Measurements from ENCODE around the gene C1orf35.
A peak's percentile ranks its signal among the peaks of the same experiment; 100 is the strongest.

Gene C1orf35

DNA sequence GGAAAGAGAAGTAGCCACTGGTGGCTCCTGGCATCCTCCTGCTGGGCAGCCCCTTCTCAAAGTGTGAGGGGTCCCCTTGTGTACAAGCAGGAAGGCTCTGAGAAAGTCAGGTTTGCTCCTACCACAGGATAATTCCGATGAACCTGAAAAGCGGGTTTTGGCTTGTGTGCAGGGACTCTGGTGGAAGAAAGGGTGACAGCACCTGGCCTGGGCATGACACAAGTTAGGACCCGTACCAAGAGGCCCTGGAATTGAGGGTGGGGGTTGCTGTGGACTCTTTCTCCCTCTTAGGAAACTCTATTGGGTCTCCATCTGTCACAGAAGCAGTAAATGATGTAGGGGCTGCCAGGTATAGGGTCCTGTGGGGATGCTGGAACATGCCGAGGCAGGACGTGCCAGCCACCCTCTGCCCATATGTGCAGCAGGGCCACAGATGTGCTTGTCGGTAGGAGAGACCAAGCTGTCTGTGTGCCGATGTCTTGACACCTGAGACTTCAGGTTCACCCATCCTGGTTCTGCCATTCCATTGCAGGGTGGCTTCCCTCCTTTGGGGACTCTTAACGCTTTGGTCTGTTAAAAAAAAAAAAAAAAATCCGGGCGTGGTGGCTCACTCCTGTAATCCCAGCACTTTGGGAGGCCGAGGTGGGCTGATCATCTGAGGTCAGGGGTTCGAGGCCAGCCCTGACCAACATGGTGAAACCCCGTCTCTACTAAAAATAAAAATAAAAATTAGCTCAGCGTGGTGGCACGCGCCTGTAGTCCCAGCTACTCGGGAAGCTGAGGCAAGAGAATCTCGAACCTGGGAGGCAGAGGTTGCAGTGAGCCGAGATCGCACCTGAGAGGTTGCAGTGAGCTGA is 9.8 kb downstream of the C1orf35 start:
- no peak for DNase-seq

DNA sequence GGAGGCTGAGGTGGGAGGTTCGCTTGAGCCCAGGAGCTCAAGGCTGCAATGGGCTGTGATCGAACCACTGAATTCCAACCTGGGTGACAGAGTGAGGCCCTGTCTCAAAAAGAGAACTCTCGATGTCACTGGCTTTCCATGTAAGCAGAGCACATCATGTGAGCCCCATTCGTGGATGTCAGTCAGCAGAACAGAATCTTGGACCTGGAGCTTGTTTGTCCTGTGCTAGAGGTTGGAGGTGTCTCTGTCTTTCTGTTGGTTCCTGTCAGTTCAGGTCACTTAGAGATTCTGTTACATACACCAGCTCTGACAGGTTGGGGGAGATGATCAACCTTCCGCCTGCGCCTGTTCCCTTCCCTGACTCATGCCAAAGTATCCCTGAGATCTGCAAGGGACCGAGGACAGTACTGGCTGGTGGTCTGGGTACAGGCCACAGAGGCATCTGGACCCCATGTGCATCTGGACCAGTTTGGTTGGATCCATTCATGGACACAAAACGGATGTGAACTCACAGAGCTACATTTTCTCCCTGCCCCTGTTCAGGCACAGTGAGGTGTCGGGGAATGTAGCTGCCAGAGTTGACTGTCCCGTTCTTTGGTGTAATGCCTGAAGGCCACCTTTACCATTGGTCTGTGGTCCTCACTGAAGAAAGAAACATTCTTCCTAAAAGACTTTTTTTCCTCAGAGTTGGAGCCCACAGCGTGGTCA is 10.6 kb downstream of the C1orf35 start:
- no peak for DNase-seq

DNA sequence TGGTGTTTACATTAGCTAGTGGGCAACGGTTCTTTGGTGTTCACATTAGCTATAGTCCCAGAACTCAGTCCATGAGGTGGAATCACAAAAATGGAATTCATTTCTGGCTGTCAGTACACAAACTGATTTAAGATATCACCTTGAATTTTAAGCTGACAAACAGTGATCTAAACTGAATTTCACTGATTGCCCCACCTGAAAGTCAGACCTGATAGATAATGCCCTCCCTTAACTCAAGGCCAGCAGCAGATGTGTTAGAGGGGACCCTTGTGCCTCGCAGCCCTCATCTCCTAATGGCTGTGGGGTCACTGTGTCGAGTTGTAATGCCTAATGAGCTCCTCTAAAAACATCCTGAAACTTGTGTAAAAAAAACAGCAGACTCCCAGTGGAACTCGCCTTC is 12.0 kb downstream of the C1orf35 start:
- DNase-seq = no peak

DNA sequence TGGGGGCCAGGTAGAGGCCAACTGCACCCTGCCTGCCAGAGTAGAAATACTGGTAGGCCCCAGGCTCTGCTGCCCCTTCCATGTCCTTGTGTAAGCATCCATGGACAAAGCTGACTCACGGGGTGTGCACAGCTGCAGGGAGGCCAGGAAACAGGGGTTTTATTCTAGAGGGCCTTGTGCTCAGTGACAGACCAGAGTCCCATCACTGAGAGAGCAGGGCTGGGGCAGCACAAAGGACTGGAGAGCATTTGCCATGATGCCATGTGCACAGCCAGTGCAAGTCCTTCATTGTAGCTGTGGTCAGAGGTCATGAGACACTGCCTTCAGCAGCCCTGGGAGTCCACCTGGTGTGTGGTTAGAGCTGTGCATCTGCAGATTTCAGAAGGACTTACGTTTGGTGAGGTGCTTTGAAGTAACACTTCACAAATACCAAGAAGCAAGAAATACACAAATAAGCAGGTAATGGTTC is 12.5 kb downstream of the C1orf35 start:
- no peak for DNase-seq

DNA sequence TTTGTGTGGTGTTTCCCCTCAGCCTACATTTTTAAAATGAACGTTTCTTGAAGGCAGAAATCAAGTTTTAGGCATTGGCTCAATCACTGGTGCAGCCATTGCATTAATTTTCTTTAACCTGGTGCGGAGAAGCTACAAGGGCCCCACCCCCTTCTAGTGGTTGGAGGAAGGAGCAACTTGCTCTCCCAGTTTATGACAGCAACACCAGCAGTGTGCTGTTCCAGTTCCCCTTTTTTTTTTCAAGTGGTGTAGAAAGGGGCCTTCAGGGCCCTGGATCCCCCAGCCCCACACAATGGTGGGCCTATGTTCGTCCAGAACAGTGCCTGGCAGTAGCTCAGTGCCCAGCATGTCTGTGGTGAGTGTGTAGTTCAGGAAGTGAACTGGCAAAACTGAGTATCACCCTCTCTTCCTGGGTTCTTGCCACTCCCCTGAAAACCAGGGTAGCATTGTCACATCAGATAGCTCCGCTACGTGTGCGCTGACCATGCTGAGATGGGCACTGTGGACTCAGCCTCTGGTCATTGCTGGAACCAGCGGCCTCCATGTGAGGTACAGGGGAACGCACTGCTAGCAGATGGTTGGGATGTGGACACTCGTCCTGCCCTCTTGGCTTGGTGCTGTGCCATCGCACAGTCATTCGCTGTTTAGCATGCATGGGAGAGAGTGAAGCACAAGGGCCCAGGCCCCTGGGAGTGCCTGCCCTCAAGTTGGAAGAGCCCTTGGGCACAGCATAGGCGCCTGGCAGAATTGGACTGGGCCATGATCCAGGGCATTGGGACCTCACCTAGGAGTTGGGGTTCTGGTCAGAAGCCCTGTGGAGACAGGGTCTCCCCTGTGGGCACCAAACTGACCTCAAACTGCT is 13.4 kb downstream of the C1orf35 start:
- DNase-seq = no peak

DNA sequence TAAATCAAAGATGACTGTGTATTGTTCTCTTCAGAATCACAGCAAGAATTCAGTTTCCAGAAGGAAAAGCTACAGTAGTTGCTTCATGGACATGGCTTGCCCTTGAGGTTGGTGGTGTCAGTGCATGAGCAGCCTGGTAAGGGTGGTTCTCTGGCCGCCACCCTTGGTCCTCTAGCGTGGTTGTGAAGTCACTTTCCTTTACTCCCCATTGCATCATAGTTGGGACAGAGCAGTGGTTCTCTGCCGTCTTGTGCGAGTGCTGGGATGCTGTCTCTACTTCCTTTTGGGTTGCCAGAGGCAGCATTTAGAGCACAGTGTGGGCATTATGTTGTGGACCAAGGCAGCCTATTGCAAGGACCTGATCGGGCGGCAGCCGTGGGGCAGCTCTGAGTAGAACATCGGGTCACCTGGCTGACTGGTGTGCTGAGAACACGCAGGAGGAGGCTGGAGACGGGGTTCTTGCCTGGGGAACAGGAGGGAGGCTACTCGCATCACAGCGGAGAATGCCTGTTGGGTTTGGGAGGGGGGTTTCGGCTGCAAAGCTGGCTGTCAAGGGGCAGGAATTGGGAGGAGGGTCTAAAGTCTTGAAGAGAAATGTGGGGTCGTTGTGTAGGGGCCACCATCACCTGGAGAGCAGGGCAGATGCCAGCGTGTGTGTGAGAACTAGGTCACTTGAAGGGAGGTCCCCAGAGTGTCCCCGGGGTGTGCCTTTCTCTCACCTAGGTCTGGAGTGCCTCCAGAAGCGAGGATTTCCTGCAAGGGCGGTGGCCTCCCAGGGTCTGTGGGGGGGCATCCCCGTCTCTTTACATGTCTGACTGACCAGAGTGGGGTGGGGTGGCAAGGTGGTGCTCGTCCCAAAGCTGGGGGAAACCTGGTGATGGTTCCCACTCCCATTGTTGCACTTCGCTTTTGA is 14.3 kb downstream of the C1orf35 start:
- no peak for DNase-seq

DNA sequence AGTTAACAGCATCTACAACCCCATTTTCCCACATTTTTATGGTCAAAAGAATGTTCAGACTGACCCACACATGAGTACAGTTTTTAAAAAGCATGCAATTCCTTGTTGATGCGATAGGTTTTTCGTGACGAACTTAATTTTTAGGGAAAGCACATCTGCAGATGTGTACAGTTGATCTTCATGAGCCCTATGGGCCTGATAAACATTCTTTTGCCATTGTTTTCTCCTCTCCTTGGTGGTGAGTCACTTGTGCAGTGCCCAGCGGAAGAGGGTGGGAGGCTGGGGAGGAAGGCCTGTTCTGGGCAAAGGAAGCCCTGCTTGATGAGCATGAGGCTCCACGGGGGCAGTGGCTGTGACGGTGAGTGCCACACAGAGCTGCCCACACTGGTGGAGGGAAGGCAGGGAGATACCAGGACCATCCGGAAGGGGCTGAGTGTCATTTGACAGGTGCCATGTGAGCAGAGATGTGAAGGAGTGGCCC is 15.3 kb downstream of the C1orf35 start:
- DNase-seq = no peak

DNA sequence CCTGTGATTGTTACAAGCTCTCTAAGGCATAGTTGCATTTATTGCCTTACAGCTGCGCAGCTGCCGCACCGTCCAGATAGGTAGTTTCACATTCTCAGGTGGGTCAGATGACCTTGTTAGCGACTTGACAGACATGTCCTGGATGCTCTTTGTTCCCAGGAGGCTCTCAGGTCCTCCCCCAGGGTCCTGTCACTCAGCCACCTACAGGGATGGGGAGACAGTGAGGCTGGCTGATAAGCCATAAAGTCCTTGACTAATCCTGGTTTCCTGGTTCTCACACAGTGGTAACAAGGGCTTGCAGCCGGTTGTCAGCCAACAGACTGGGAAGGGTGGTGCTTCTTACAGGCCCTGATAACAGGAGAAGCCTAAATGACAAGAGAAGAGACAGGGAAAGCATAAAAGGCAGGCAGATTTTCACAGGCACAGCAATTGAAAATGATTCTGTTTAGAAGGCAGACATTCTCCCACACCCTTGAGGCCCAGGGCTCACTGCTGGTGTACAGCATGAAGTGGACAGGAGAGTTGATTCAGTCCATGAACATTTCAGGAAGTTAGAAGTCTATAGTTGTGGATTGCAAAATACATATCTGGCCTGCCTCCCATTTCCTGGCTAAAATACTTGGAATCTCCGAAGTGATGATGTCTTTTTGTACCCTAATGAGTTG is 17.7 kb downstream of the C1orf35 start:
- DNase-seq = no peak

DNA sequence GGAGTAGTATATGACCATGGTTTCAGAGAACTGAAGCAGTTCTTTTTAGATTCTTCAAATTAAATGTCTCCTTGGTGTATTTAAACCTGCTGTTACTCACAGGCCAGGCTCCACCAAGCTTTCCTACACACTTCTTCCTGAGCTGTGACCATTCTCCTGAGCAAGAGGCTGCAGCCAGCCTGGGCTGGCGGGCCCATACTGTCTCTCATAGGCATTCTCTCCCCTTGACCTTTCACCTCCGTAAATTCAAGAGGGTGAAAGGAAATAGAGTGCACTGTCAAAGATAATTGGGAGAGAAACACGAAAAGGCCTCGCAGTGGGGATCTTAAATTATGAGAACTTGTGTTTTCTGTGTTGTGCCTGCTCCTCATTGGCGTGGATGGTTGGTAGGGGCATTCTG is 18.3 kb downstream of the C1orf35 start:
- no peak for DNase-seq

DNA sequence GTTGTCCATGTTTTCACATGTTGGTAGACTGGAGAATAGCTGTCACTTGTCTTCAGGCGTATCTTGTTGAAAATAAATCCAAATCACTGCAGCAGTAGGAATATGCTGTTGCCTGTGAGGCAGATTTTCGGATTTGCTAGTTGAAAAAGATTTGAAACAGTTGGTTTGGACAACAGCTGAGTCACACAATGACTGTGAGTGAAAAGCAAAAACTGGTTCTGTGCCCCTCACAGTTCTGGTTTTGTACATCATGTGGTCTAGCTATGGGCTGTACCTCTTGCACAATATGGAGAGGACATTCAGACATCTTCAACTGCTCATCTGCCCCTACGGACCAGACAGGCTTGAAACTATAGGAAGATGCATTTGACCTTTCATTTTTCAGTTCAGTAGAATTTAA is 18.8 kb downstream of the C1orf35 start:
- DNase-seq = no peak

DNA sequence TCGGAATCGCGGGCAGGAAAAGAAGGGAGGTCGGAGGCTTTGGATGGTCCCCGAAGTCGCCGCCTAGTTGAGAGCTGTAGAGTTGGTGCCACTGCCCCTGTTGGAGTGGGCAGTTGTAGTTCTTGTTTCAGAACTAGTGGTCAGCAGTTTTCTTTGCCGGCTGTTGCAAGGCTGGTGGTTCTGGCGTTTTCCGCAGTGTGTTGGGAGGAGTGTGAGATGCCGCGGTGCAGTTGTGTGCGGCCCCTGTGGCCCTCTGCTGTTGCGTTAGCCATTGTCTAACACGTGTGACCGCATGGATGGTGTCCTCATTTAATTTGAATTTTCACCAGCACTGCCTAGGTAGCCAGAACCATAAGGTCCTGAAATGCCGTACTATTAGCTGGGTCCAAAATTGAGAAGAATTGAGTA is 19.2 kb downstream of the C1orf35 start:
- no peak for DNase-seq

DNA sequence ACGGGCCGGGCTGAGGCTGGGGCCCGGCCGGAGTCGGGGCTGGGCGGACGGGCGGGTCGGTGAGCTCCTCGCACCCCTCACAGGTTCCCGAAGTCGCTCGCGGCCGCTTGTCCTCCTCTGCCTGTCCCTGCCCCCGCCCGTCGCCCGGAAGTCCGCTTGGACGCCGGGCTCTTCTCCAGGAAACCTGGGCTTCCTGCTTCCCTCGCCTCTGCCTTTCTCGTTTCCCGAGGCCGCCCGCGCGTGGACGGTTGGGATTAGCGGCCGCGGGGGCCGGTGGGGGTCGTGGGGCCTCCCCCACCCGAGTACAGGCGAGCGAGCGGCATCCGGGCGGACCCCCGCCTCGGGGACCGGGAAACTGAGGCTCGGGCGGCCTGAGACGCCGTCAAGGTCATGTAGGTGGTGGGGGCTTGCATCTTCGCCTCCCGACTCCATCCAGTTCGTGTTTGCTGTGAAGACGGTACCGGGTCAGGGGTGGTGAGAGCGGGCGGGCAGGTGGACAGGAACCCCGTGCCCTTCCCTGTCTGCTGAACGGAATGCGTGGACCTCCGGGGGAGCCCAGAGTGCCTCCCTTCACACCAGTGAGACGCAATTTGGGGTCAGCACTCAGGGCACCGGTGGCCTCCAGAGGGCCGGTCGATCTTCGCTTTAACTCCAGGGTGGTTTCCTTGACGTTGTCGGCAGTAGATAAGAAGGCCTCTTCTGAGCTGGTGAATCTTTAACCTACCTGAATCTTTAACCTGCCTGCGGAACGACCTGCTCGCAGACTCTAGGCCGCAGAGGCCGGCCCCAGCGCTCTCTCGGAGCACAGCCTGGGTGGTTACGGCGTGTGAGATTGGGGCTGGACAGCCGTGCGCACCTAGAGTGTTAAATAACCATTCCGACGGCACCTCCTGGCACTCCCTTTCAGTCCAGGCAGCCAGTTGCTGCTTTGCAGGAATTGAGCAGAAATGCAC is 19.9 kb downstream of the C1orf35 start:
- DNase-seq = peak; percentile 67

DNA sequence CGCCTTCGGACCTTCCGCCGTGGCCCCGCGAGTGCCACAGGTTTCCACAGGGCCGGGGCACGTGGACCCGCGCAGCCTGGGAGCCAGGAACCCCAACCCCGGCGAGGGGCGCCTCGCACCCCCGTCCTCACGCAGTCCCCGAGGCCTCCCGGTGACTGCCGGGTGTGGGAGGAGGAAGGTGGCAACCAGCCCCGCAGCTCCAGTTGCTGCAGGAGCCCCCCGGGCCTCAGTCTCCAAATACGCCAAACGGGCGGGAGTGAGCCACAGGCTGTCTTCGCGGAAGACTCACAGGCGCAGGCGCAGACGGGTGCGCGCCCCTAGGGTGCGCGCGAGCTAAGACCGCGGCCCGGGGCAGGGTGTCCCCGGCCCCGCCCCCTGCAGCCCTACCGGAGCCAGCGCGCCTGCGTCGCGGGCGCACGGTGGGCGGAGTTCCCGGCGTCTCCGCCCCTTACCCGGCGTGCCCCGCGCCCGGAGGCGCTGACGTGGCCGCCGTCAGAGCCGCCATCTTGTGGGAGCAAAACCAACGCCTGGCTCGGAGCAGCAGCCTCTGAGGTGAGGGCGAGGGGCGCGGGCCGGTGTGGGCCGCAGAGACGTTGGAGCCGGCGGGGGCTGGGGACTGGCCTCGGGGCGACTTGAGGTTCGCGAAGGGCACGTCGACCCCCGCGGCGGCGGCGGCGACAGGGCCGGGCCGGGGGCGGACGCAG is 20.8 kb downstream of the C1orf35 start, which contains the start of gene ARF1:
ARF1 (plus strand) TSS at position 495 of the 704 bp plus-strand sequence. CDS start 14,407 bp downstream, outside the sequence.
- DNase-seq = peak; percentile 96

DNA sequence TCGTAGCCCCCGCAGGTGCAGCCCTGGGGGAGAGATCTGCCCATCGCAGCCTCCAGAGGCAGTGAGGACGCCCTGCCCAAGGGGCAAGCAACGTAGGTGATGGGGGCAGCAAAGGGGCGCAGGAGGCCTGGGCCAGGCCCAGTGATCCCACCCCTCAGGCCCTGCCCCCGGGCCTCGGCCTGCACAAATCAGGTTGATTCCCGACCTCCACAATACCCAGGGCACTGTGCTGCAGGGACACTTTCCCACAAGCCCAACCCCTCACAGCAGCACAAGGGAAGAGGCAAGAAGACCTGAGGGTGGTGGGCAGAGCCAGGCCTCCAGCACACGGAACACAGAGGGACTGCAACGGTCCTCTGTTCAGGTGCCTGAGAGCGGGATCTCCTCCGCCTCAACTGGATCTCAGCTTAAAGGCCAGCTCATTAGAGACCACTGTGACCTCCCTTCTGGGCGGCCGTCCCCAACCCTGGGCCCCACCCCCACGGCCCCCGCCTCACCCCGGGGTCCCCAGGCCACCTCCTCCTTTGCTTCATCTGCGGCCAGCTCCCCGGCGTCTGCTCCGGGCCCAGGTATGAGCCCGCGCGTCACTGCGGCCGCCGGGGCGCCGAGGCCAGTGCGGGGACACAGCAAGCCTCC is 21.4 kb downstream of the C1orf35 start:
- no peak for DNase-seq

DNA sequence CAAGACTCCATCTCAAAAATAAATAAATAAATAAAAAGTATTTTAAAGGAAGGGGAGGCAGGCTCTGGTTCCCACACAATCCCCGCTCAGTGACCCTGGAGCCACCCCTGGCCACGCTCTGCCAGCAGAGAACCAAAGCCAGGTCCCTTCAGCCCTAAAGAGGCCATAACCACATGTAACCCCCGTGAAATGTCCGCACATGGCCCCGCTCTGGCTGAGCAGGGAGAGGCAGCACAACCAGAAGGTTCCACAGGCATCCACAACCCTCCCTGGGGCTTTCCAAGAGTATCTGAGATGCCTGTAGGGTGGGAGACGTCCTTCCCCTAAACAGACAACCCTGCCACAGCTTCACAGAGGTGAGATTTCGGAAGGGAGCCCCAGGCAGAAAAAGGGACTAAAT is 22.0 kb downstream of the C1orf35 start:
- no peak for DNase-seq

DNA sequence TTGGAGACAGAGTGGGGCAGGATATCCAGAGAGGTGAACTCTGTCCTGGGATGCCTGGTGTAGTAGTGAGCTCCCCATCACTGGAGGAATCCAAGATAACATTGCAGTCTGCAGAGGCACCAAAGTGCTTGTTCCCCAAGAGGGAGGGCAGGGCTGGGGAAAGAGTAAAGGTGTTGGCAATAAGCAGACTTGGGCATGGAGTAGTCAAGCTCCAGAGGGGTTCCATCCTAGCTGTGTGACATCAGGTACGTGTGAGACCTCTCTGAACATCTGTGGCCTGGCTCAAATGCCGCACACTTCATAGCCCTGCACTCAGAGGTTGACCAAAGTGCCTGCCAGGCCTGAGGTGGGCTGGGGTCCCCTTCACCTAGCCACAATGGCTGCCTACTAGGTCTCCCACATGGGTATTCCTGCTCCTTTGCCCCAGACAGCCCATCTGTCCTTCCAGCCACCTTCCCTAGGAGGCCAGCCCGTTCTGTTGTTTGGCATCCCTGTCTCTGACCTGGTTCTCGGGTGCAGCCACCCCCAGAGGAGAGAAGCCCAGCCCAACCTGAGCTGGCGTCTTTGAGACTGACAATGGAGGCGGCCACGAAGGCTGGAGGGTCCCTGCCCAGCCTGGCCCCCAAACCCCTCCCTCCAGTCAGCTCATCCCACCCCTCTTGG is 23.4 kb downstream of the C1orf35 start:
- DNase-seq = no peak

DNA sequence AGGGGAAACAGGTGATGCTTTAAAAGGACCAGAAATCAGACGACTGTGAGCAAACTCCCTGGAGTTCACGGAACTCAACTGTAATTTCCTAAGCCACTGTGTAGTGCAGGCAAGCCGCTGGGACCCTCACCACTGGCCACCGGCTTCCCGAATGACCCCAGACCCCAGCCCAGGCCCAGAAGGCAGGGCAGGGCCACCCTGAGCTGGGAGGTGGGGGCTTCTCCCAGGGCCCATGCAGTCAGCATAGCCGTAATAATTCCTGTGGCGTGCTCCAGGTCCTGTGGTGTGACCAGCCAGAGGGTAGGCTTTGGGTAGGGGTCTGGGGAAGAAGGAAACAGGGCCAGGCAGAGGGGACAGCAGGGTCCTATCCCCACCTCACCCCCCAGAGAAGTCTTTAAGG is 24.1 kb downstream of the C1orf35 start:
- no peak for DNase-seq

Measured in retina (tissue), 1 donor.